Common myeloid progenitor, CD34-positive (primary cell): ENCODE data around the gene FOXP1.

Source experiments
- CTCF ChIA-PET: fragments of 350-600 bp; sonication (Branson Sonifier 250); formaldehyde crosslinking; loops from one replicate; lab custom pipeline; 2021; ENCODE audit warnings: antibody characterized with exemption; lab: Charles Lee
- POLR2A ChIA-PET: fragments of 350-600 bp; sonication (Branson Sonifier 250); formaldehyde crosslinking; loops from one replicate; lab custom pipeline; 2021; ENCODE audit warnings: antibody characterized with exemption; lab: Charles Lee
- DNase-seq, 3 donors: peaks; one replicate each; pipeline versions ENCODE4 v3.0.0 to v3.0.0-alpha.2; 2013
- H3K27ac ChIP-seq, 2 experiments: 1 replicate in 1 of 2; 2 replicates in 1 of 2; pipeline ENCODE4 v1.7.0; 2013; ENCODE audit warnings: inconsistent platforms in 2 of 2, low read length in 2 of 2, mild to moderate bottlenecking in 2 of 2, low read depth in 1 of 2, moderate library complexity in 1 of 2; ENCODE audit not compliant: severe bottlenecking in 2 of 2, insufficient read depth in 1 of 2, poor library complexity in 1 of 2
- H3K27me3 ChIP-seq, 5 experiments: replicated peaks in 2 of 5; 1 replicate in 3 of 5; 2 replicates in 2 of 5; pipeline versions ENCODE4 v1.6.1 to v1.7.0; 2013; ENCODE audit warnings: low read length in 4 of 5, mild to moderate bottlenecking in 2 of 5, moderate library complexity in 2 of 5, inconsistent platforms in 1 of 5; ENCODE audit not compliant: insufficient read depth in 5 of 5, control insufficient read depth in 4 of 5
- H3K36me3 ChIP-seq, 4 experiments: 1 replicate in 2 of 4; 2 replicates in 2 of 4; pipeline versions ENCODE4 v1.6.1 to v1.7.0; 2013; ENCODE audit warnings: low read length in 3 of 4, control low read depth in 1 of 4, mild to moderate bottlenecking in 1 of 4; ENCODE audit not compliant: control insufficient read depth in 4 of 4, insufficient read depth in 4 of 4
- H3K4me1 ChIP-seq, 4 experiments: 1 replicate in 3 of 4; 2 replicates in 1 of 4; pipeline versions ENCODE4 v1.6.1 to v1.7.1; 2013; ENCODE audit warnings: low read length in 3 of 4, mild to moderate bottlenecking in 3 of 4, control low read depth in 1 of 4, inconsistent platforms in 1 of 4, moderate library complexity in 1 of 4; ENCODE audit not compliant: control insufficient read depth in 4 of 4, insufficient read depth in 4 of 4; ENCODE audit errors: control extremely low read depth in 1 of 4
- H3K4me3 ChIP-seq, 7 experiments: 1 replicate in 4 of 7; 2 replicates in 3 of 7; pipeline versions ENCODE4 v1.5.1 to v1.7.0; 2013; ENCODE audit warnings: mild to moderate bottlenecking in 7 of 7, low read length in 6 of 7, moderate library complexity in 6 of 7, inconsistent platforms in 2 of 7, low read depth in 2 of 7, control low read depth in 1 of 7; ENCODE audit not compliant: insufficient read depth in 4 of 7, control insufficient read depth in 1 of 7; ENCODE audit errors: extremely low read depth in 1 of 7
- H3K9me3 ChIP-seq, 5 experiments: 1 replicate in 4 of 5; 2 replicates in 1 of 5; pipeline versions ENCODE4 v1.6.1 to v1.7.1; 2013; ENCODE audit warnings: low read length in 4 of 5, mild to moderate bottlenecking in 2 of 5, inconsistent platforms in 1 of 5, low read depth in 1 of 5, moderate library complexity in 1 of 5; ENCODE audit not compliant: control insufficient read depth in 4 of 5, insufficient read depth in 2 of 5; ENCODE audit errors: control extremely low read depth in 1 of 5
- WGBS: methylation state at CpG from one replicate; pipeline ENCODE4 v1.1.5; 2013; ENCODE audit not compliant: insufficient coverage; 5-methylcytosine and 5-hydroxymethylcytosine counted together

The FOXP1 gene

DNA sequence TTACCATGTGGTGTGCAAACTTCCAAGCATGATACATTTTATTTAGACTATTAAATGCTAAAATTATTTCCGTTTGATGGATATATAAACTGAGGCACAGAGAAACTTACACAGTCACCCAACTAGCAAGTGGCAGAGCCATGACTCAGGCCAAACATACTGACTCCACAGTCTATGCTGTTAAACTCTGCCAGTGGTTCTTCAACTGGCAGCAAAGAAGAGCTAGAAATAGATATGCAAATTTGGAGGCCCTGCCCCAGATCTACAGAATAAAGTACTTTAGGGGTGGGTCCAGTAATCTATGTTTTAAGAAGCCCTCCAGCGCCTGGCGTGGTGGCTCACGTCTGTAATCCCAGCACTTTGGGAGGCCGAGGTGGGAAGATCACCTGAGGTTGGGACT lies 400.0 kb downstream of the FOXP1 start:
- POLR2A ChIA-PET, result no interaction called here
- Histone ChIP-seq H3K9me3 (no peaks in the 10 kb centered on the region), H3K4me3 (no peak overlapping the region), H3K4me1 (peaks cover 0 to 8% (median 2%) of the 10 kb centered on the region in 4 experiments), H3K27me3 (no peaks in the 10 kb centered on the region), H3K27ac (no peak overlapping the region), H3K36me3 (peaks cover 5 to 11% (median 6%) of the 10 kb centered on the region in 4 experiments)
- CTCF ChIA-PET, result no interaction called here
- no peak for DNase-seq
- 100% methylated on average over 4 of the region's 5 CpGs for WGBS

DNA sequence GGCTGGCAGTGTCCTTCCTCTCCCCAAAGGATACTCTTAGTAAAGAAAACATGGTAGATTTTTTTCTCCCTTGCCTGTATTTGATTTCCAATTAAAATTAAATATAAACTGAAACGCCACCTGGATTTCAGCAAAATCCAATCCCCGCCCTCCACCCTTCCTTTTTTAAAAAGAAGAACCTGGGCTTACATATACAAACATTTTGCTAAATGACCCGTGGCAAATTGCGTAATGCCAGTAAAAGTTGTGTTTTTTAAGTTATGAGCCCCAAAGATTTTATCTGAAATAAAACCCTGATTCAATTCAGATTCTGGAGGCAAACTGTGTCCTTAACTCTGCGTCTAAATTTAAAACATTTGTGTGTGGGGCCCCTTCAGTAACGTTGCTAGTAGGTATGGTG lies 403.0 kb downstream of the FOXP1 start:
- Histone ChIP-seq H3K36me3 (peaks cover 0 to 13% (median 8%) of the 10 kb centered on the region in 4 experiments), H3K27ac (peak overlapping the region in 1 of 2 experiments; percentile 34), H3K27me3 (no peaks in the 10 kb centered on the region), H3K4me1 (peaks cover 0 to 8% (median 2%) of the 10 kb centered on the region in 4 experiments), H3K4me3 (no peak overlapping the region), H3K9me3 (no peaks in the 10 kb centered on the region)
- ChIA-PET POLR2A (no interaction called here), CTCF (interaction anchor here (1.1 kb wide), 1 partner anchor 13 kb away, joined by 4 read pairs; no protein-coding TSS in a partner anchor)
- 80% methylated on average over 5 of the region's 6 CpGs for WGBS
- DNase-seq, result peak in 2 of 3 donors; percentile 18 to 36

DNA sequence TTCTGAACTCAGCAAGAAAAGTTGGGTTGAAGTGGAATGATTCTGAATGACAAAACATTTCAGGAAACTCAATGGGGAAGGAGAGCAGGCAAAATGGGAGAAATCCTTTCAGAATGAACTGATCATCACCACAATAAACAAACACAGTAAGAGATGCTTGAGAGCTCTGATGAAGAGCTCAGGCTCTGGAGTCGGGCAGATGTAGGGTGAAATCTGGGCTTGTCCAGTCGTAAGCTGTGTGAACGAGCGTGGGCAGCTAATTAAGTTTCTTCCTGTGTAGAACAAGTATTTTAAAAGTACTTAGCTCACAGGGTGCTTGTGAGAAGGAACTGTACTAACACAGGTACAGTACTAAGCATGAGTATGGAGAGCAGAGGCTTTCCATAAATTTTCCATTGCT lies 406.2 kb downstream of the FOXP1 start:
- H3K4me1 ChIP-seq, result peaks cover 0 to 8% (median 2%) of the 10 kb centered on the region in 4 experiments

DNA sequence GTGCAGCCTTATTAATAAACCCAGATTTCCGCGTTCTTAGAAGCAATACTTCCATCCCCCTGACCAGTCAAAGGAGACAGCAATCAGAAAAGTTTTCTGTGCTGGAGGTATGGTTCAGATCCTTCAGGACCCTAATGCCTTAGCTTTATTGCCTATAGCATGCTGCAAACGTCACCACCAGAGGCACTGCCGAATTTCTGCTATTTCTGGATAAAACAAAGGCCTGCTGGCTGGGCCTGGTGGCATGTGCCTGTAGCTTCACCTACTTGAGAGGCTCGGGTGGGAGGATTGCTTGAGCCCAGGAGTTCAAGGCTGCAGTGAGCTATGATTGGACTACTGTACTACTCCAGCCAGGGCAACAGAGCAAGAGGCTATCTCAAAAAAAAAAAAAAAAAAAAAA lies 407.2 kb downstream of the FOXP1 start:
- Histone ChIP-seq H3K9me3 (no peaks in the 10 kb centered on the region), H3K4me1 (peaks cover 0 to 8% (median 2%) of the 10 kb centered on the region in 4 experiments), H3K27me3 (no peaks in the 10 kb centered on the region), H3K27ac (no peak overlapping the region), H3K4me3 (no peak overlapping the region), H3K36me3 (peaks cover 2 to 19% (median 14%) of the 10 kb centered on the region in 4 experiments)
- CTCF ChIA-PET, result interaction anchor here (0.6 to 1.3 kb wide), 2 partner anchors 23 to 576 kb away, joined by 3 to 4 read pairs; no protein-coding TSS in a partner anchor
- peak in 1 of 3 donors; percentile 18 for DNase-seq
- 96% methylated on average over 4 of the region's 5 CpGs for WGBS
- POLR2A ChIA-PET, result no interaction called here

More for the DNA sequence above, 406.2 kb downstream of the FOXP1 start:
- Histone ChIP-seq H3K9me3 (no peaks in the 10 kb centered on the region), H3K4me3 (no peak overlapping the region), H3K27me3 (no peaks in the 10 kb centered on the region), H3K27ac (no peak overlapping the region), H3K36me3 (peaks cover 0 to 16% (median 13%) of the 10 kb centered on the region in 4 experiments)
- CTCF ChIA-PET, result interaction anchor here (1.0 kb wide), 1 partner anchor 14 kb away, joined by 3 read pairs; no protein-coding TSS in a partner anchor
- POLR2A ChIA-PET, result no interaction called here
- DNase-seq, result no peak
- WGBS, result 98% methylated on average over 4 of the region's 4 CpGs

DNA sequence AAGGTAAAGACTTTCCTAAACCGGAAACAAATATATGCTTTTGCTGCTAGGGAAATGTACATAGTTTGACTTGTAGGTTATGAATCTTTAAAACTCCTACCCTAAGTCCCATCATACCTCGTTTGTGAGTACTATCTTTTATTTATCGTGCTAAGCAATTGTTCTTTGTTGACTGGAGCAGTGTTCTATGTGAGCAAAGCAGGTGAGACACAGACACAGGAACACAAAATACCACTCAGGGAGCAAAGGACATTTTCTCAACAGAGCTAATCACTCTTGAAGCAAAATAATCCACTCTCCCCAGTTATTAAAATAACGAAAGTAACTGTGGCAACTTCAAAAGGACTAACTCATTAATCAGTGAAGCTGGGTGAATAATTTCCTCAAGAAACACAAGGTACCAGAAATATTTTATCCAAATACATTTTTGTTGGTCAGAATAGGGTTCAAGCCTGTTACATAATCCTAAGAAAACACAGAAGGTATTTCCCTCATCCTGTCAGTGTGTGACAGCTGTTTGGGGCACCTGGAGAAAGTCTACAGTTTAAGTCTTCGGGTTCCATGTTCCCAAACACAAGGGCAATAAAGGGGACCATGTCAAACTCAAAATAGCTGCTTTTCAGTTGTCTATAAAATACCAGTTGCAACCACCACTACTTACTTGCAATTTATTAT lies 407.7 kb downstream of the FOXP1 start:
- CTCF ChIA-PET, result interaction anchor here (1.3 to 1.6 kb wide), 3 partner anchors 16 to 25 kb away, joined by 3 read pairs; no protein-coding TSS in a partner anchor
- POLR2A ChIA-PET, result no interaction called here

DNA sequence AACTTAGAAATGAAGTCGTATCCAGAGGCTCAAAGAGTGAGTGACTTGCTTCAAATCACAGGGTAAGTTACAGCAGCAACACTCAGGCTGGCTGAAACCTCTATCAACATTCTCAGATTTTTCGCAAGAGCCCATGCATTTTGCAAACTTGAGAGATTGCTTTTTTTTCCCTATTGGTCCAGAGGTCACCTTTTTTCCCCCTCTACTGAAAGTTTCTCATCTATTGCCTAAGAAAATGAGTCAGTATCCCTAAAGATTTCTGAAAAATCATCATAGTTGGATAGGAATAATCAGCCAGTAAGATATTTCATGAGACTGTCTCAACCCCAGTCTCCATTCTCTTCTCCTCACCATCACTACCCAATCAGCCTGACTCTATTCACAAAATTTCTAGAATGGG lies 410.6 kb downstream of the FOXP1 start:
- Histone ChIP-seq H3K27ac (no peak overlapping the region), H3K36me3 (peaks cover 2 to 22% (median 12%) of the 10 kb centered on the region in 4 experiments), H3K4me1 (peaks cover 0 to 3% (median 1%) of the 10 kb centered on the region in 4 experiments), H3K9me3 (no peaks in the 10 kb centered on the region), H3K27me3 (no peaks in the 10 kb centered on the region), H3K4me3 (no peak overlapping the region)
- no peak for DNase-seq
- POLR2A ChIA-PET, result no interaction called here
- 100% methylated on average over 1 of the region's 2 CpGs for WGBS
- CTCF ChIA-PET, result no interaction called here

More for the DNA sequence above, 407.7 kb downstream of the FOXP1 start:
- peaks cover 0 to 7% (median 1%) of the 10 kb centered on the region in 4 experiments for H3K4me1 ChIP-seq
- WGBS, result 100% methylated on average over 2 of the region's 5 CpGs
- no peak for DNase-seq
- H3K27me3 ChIP-seq, result no peaks in the 10 kb centered on the region
- no peak overlapping the region for H3K4me3 ChIP-seq
- no peaks in the 10 kb centered on the region for H3K9me3 ChIP-seq
- H3K27ac ChIP-seq, result no peak overlapping the region
- peaks cover 2 to 19% (median 16%) of the 10 kb centered on the region in 4 experiments for H3K36me3 ChIP-seq

DNA sequence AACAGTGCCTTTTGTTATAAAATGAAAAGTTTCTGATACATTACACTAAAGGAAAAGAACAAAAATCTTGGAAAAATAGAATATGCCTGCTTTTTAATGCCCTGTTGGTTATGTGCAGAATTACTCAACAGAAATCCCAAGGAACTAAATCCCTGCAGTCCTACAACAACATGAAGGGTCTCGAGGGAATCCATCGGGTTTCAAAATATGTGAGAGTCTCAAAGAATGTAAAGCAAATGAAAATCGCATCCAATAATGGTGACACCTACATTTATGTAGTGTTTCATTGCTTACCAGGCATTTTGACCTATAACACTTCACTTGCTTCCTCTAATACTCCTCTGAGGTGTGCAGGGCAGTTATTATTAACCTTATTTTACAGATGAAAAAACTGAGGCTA lies 411.3 kb downstream of the FOXP1 start:
- no peak for DNase-seq
- Histone ChIP-seq H3K4me3 (no peak overlapping the region), H3K9me3 (no peaks in the 10 kb centered on the region), H3K27me3 (no peaks in the 10 kb centered on the region), H3K4me1 (peaks cover 0 to 3% (median 1%) of the 10 kb centered on the region in 4 experiments), H3K27ac (no peak overlapping the region), H3K36me3 (peaks cover 2 to 20% (median 12%) of the 10 kb centered on the region in 4 experiments)
- 94% methylated on average over 3 of the region's 3 CpGs for WGBS
- ChIA-PET CTCF (no interaction called here), POLR2A (interaction anchor here (0.6 kb wide), 2 partner anchors 17 to 36 kb away, joined by 3 read pairs; no protein-coding TSS in a partner anchor)
